Hepatocyte (in vitro differentiated cells): ENCODE measurements around the gene ITFG1. TPM values are rescaled to one million over a fixed set of nuclear protein-coding genes. Genes with fewer than 3 reads are reported as not detected.

ENCODE experiments used
- DNase-seq: peaks from one replicate; pipeline ENCODE4 v3.0.0-alpha.2; 2016; ENCODE audit warnings: low spot score
- H2AFZ ChIP-seq: fragments of 200-600 bp; sonication (generic); 2 replicates; pipeline ENCODE4 v1.6.0; 2016; ENCODE audit warnings: antibody characterized with exemption, mild to moderate bottlenecking
- H3K27ac ChIP-seq: fragments of 200-600 bp; sonication (generic); 2 replicates; pipeline ENCODE4 v1.5.1; 2016; ENCODE audit warnings: mild to moderate bottlenecking
- H3K27me3 ChIP-seq: fragments of 200-600 bp; sonication (generic); 2 replicates; pipeline ENCODE4 v1.6.1; 2016
- H3K36me3 ChIP-seq: fragments of 200-600 bp; sonication (generic); replicated peaks from 2 replicates; pipeline ENCODE4 v1.5.1; 2016; ENCODE audit warnings: low read depth; ENCODE audit not compliant: insufficient read depth
- H3K4me1 ChIP-seq: fragments of 200-600 bp; sonication (generic); 2 replicates; pipeline ENCODE4 v1.5.1; 2016; ENCODE audit warnings: mild to moderate bottlenecking, moderate library complexity; ENCODE audit not compliant: insufficient read depth
- H3K4me2 ChIP-seq: fragments of 200-600 bp; sonication (generic); 2 replicates; pipeline ENCODE4 v1.6.0; 2016
- H3K4me3 ChIP-seq: fragments of 200-600 bp; sonication (generic); 2 replicates; pipeline ENCODE4 v1.5.1; 2016; ENCODE audit warnings: mild to moderate bottlenecking
- H3K79me2 ChIP-seq: fragments of 200-600 bp; sonication (generic); 2 replicates; pipeline ENCODE4 v1.6.0; 2017; ENCODE audit warnings: mild to moderate bottlenecking
- H3K9me2 ChIP-seq: fragments of 200-600 bp; sonication (generic); replicated peaks from 2 replicates; pipeline ENCODE4 v1.6.0; 2017; ENCODE audit warnings: mild to moderate bottlenecking; ENCODE audit not compliant: insufficient read depth
- H3K9me3 ChIP-seq: fragments of 200-600 bp; sonication (generic); 2 replicates; pipeline ENCODE4 v1.5.1; 2016; ENCODE audit warnings: low read depth, mild to moderate bottlenecking
- H4K20me1 ChIP-seq: fragments of 200-600 bp; sonication (generic); 2 replicates; pipeline ENCODE4 v1.6.0; 2016; ENCODE audit warnings: mild to moderate bottlenecking; ENCODE audit not compliant: insufficient read depth, poor library complexity, severe bottlenecking
- CTCF ChIP-seq: fragments of 200-600 bp; sonication (generic); IDR thresholded peaks from 2 replicates; pipeline ENCODE4 v1.5.1; 2016; ENCODE audit warnings: antibody characterized with exemption, mild to moderate bottlenecking; ENCODE audit not compliant: poor library complexity
- EZH2 ChIP-seq: fragments of 200-600 bp; sonication (generic); IDR thresholded peaks from 2 replicates; pipeline ENCODE4 v1.6.1; 2016; ENCODE audit warnings: antibody characterized with exemption, mild to moderate bottlenecking, borderline replicate concordance
- EZH2phosphoT487 ChIP-seq: fragments of 200-600 bp; sonication (generic); IDR thresholded peaks from one replicate; pipeline ENCODE4 v1.6.1; 2018; ENCODE audit warnings: antibody characterized with exemption, mild to moderate bottlenecking, low read depth, moderate library complexity; ENCODE audit not compliant: unreplicated experiment, severe bottlenecking
- WGBS: methylation state at CpG from one replicate; pipeline ENCODE4 v1.1.6; 2016; ENCODE audit warnings: low lambda C conversion rate; ENCODE audit errors: missing lambda C conversion rate; 5-methylcytosine and 5-hydroxymethylcytosine counted together
- polyA plus RNA-seq: library from polyadenylated mRNA; unstranded; fragments of >200 nt; fragmentation: Nextera tagmentation; extraction: Ambion mirVana; gene quantifications from 2 replicates; pipeline ENCODE4 v1.2.1, GENCODE V29; 2016
- total RNA-seq: library from RNA; depleted of rRNA; stranded (reverse); fragments of >200 nt; gene quantifications from 2 replicates; pipeline ENCODE4 v1.2.3, GENCODE V29; 2014

ITFG1 gene
- total and polyA plus RNA-seq, 2 experiments from 2014 or later = 87.8 to 91.4 TPM

GRCh38 chr16:47492036-47492427 is 31.2 kb upstream of the ITFG1 start:
- TF ChIP-seq EZH2phosphoT487 (no peak), EZH2 (no peak), CTCF (no peak)
- Histone ChIP-seq H3K27me3 (no peaks in the 10 kb centered on the region), H2AFZ (no peak overlapping the region), H4K20me1 (no peaks in the 10 kb centered on the region), H3K4me3 (no peak overlapping the region), H3K36me3 (no peaks in the 10 kb centered on the region), H3K79me2 (peaks cover 42% of the 10 kb centered on the region), H3K9me2 (no peaks in the 10 kb centered on the region), H3K27ac (no peak overlapping the region), H3K4me1 (peaks cover 6% of the 10 kb centered on the region), H3K4me2 (no peak overlapping the region), H3K9me3 (peaks cover 28% of the 10 kb centered on the region)
- WGBS = 41% methylated on average over 1 of the region's 1 CpG
- no peak for DNase-seq

GRCh38 chr16:47490471-47490870 is 29.6 kb upstream of the ITFG1 start:
- no peaks in the 10 kb centered on the region for H3K9me2 ChIP-seq
- DNase-seq = no peak
- no peak overlapping the region for H3K27ac ChIP-seq
- peaks cover 47% of the 10 kb centered on the region for H3K79me2 ChIP-seq
- H3K36me3 ChIP-seq = no peaks in the 10 kb centered on the region
- TF ChIP-seq EZH2 = no peak
- TF ChIP-seq EZH2phosphoT487 = no peak
- no peak for TF ChIP-seq CTCF
- H2AFZ ChIP-seq = no peak overlapping the region
- H3K9me3 ChIP-seq = peaks cover 28% of the 10 kb centered on the region
- H3K4me2 ChIP-seq = no peak overlapping the region
- no peaks in the 10 kb centered on the region for H3K27me3 ChIP-seq
- no peaks in the 10 kb centered on the region for H4K20me1 ChIP-seq
- H3K4me1 ChIP-seq = peaks cover 6% of the 10 kb centered on the region
- H3K4me3 ChIP-seq = no peak overlapping the region

GRCh38 chr16:47488051-47488450 is 27.2 kb upstream of the ITFG1 start:
- TF ChIP-seq EZH2phosphoT487 (no peak), CTCF (no peak), EZH2 (no peak)
- Histone ChIP-seq H3K4me2 (no peak overlapping the region), H3K4me1 (peaks cover 6% of the 10 kb centered on the region), H3K27ac (no peak overlapping the region), H2AFZ (no peak overlapping the region), H4K20me1 (no peaks in the 10 kb centered on the region), H3K9me3 (peaks cover 28% of the 10 kb centered on the region), H3K36me3 (no peaks in the 10 kb centered on the region), H3K27me3 (no peaks in the 10 kb centered on the region), H3K79me2 (peaks cover 41% of the 10 kb centered on the region), H3K4me3 (no peak overlapping the region), H3K9me2 (no peaks in the 10 kb centered on the region)
- DNase-seq = no peak
- WGBS = 97% methylated on average over 3 of the region's 3 CpGs

GRCh38 chr16:47486856-47487255 is 26.0 kb upstream of the ITFG1 start:
- H3K4me3 ChIP-seq = no peak overlapping the region
- no peak for DNase-seq
- H3K79me2 ChIP-seq = peaks cover 50% of the 10 kb centered on the region
- no peaks in the 10 kb centered on the region for H3K9me2 ChIP-seq
- no peaks in the 10 kb centered on the region for H3K4me1 ChIP-seq
- TF ChIP-seq EZH2phosphoT487 = no peak
- no peak for TF ChIP-seq EZH2
- TF ChIP-seq CTCF = no peak
- no peak overlapping the region for H2AFZ ChIP-seq
- no peaks in the 10 kb centered on the region for H4K20me1 ChIP-seq
- H3K4me2 ChIP-seq = no peak overlapping the region
- no peaks in the 10 kb centered on the region for H3K27me3 ChIP-seq
- peaks cover 28% of the 10 kb centered on the region for H3K9me3 ChIP-seq
- no peak overlapping the region for H3K27ac ChIP-seq
- no peaks in the 10 kb centered on the region for H3K36me3 ChIP-seq
